Spinal cord (tissue), 10 donors: ENCODE measurements around the gene TBRG1. TPM values are rescaled to one million over a fixed set of nuclear protein-coding genes. Genes with fewer than 3 reads are reported as not detected.
A peak's percentile ranks its signal among the peaks of the same experiment; 100 is the strongest.

ENCODE experiments used
- DNase-seq, 6 donors: peaks; one replicate each; pipeline versions ENCODE4 v3.0.0 to v3.0.0-alpha.2; 2013 to 2015; ENCODE audit warnings: low spot score in 6 of 6, low read depth in 4 of 6
- H3K27ac ChIP-seq: one replicate; pipeline ENCODE4 v1.5.1; 2013; ENCODE audit warnings: low read depth, low read length, control low read depth
- H3K27me3 ChIP-seq: one replicate; pipeline ENCODE4 v1.6.1; 2013; ENCODE audit warnings: low read length; ENCODE audit not compliant: control insufficient read depth, insufficient read depth
- H3K36me3 ChIP-seq: one replicate; pipeline ENCODE4 v1.6.1; 2013; ENCODE audit warnings: low read length; ENCODE audit not compliant: control insufficient read depth, insufficient read depth
- H3K4me1 ChIP-seq: one replicate; pipeline ENCODE4 v1.6.1; 2013; ENCODE audit warnings: low read length; ENCODE audit not compliant: control insufficient read depth, insufficient read depth
- H3K4me3 ChIP-seq: one replicate; pipeline ENCODE4 v1.5.1; 2013; ENCODE audit warnings: low read depth, low read length, control low read depth
- H3K9me3 ChIP-seq: one replicate; pipeline ENCODE4 v1.6.1; 2013; ENCODE audit warnings: low read length; ENCODE audit not compliant: control insufficient read depth, insufficient read depth
- WGBS: methylation state at CpG from one replicate; pipeline ENCODE4 v1.1.5; 2013; ENCODE audit warnings: missing lambda C conversion rate; ENCODE audit not compliant: insufficient coverage; 5-methylcytosine and 5-hydroxymethylcytosine counted together
- polyA plus RNA-seq, 2 donors: library from polyadenylated mRNA; unstranded; fragments of 120-200 nt; gene quantifications; one replicate each; pipeline ENCODE4 v1.2.1, GENCODE V29; 2013; ENCODE audit not compliant: insufficient read length in 2 of 2
- total RNA-seq, 2 donors: library from RNA; depleted of rRNA in 1 of 2; stranded (reverse); fragments of 120-200 nt in 1 of 2; fragments of >200 nt in 1 of 2; gene quantifications; one replicate each; pipeline versions ENCODE4 v1.2.3 to v1.2.4, GENCODE V29; 2013 to 2014
- donor health status: healthy.

TBRG1 gene
- total and polyA plus RNA-seq, 4 donors = 26.5 to 52.0 (median 43.5) TPM

- H3K36me3 ChIP-seq = no peaks in the 10 kb centered on the region
- no peaks in the 10 kb centered on the region for H3K4me1 ChIP-seq
- no peak within 1 kb of the TSS for H3K4me3 ChIP-seq
- DNase-seq = no peak
- H3K27me3 ChIP-seq = no peaks in the 10 kb centered on the region
- WGBS = 61% methylated on average over 5 of the region's 5 CpGs
- H3K9me3 ChIP-seq = no peaks in the 10 kb centered on the region
- no peak within 1 kb of the TSS for H3K27ac ChIP-seq
Measured at GRCh38 chr11:124611064-124611463, 11.6 kb upstream of the TBRG1 start, which contains the start of gene PANX3. Gene PANX3, plus strand, starts transcription at chr11:124611428. Its CDS starts 129 bp downstream, at chr11:124611557.

GRCh38 chr11:124612045-124612444 lies 10.6 kb upstream of the TBRG1 start:
- H3K27ac ChIP-seq = no peak overlapping the region
- no peaks in the 10 kb centered on the region for H3K4me1 ChIP-seq
- H3K27me3 ChIP-seq = no peaks in the 10 kb centered on the region
- no peaks in the 10 kb centered on the region for H3K9me3 ChIP-seq
- no peak for DNase-seq
- no peak overlapping the region for H3K4me3 ChIP-seq
- no peaks in the 10 kb centered on the region for H3K36me3 ChIP-seq
- 67% methylated on average over 1 of the region's 3 CpGs for WGBS

GRCh38 chr11:124612567-124613246 lies 10.0 kb upstream of the TBRG1 start:
- DNase-seq = no peak
- Histone ChIP-seq H3K4me3 (no peak overlapping the region), H3K27me3 (peaks cover 3% of the 10 kb centered on the region), H3K9me3 (no peaks in the 10 kb centered on the region), H3K36me3 (no peaks in the 10 kb centered on the region), H3K27ac (no peak overlapping the region), H3K4me1 (no peaks in the 10 kb centered on the region)
- 67% methylated on average over 9 of the region's 10 CpGs for WGBS

- H3K27ac ChIP-seq = no peak overlapping the region
- DNase-seq = no peak
- H3K4me1 ChIP-seq = no peaks in the 10 kb centered on the region
- no peaks in the 10 kb centered on the region for H3K9me3 ChIP-seq
- H3K36me3 ChIP-seq = no peaks in the 10 kb centered on the region
- H3K4me3 ChIP-seq = no peak overlapping the region
- WGBS = 92% methylated on average over 3 of the region's 5 CpGs
- peaks cover 3% of the 10 kb centered on the region for H3K27me3 ChIP-seq
Measured at GRCh38 chr11:124618863-124619262, 3.8 kb upstream of the TBRG1 start.

- WGBS = no CpG with 5 or more reads among the region's 4 CpGs
- Histone ChIP-seq H3K27me3 (no peaks in the 10 kb centered on the region), H3K9me3 (no peaks in the 10 kb centered on the region), H3K27ac (no peak overlapping the region), H3K36me3 (peaks cover 6% of the 10 kb centered on the region), H3K4me1 (no peaks in the 10 kb centered on the region), H3K4me3 (peak overlapping the region; percentile 92)
- DNase-seq = no peak
Measured at GRCh38 chr11:124623861-124624525, 1.3 kb downstream of the TBRG1 start.

- DNase-seq = no peak
- WGBS = 100% methylated on average over 1 of the region's 3 CpGs
- no peaks in the 10 kb centered on the region for H3K27me3 ChIP-seq
- peaks cover 9% of the 10 kb centered on the region for H3K36me3 ChIP-seq
- no peak overlapping the region for H3K4me3 ChIP-seq
- no peaks in the 10 kb centered on the region for H3K4me1 ChIP-seq
- no peaks in the 10 kb centered on the region for H3K9me3 ChIP-seq
- H3K27ac ChIP-seq = no peak overlapping the region
Measured at GRCh38 chr11:124625504-124626168, 3.0 kb downstream of the TBRG1 start.

- Histone ChIP-seq H3K9me3 (no peaks in the 10 kb centered on the region), H3K27ac (no peak overlapping the region), H3K36me3 (peaks cover 22% of the 10 kb centered on the region), H3K27me3 (no peaks in the 10 kb centered on the region), H3K4me1 (no peaks in the 10 kb centered on the region), H3K4me3 (no peak overlapping the region)
- 100% methylated on average over 1 of the region's 5 CpGs for WGBS
- no peak for DNase-seq
Measured at GRCh38 chr11:124627546-124627945, 4.9 kb downstream of the TBRG1 start.

- Histone ChIP-seq H3K36me3 (peaks cover 28% of the 10 kb centered on the region), H3K4me1 (no peaks in the 10 kb centered on the region), H3K27me3 (no peaks in the 10 kb centered on the region), H3K27ac (no peak overlapping the region), H3K4me3 (no peak overlapping the region), H3K9me3 (no peaks in the 10 kb centered on the region)
- WGBS = 91% methylated on average over 1 of the region's 4 CpGs
- DNase-seq = no peak
Measured at GRCh38 chr11:124629961-124630360, 7.3 kb downstream of the TBRG1 start.

- Histone ChIP-seq H3K4me1 (no peaks in the 10 kb centered on the region), H3K4me3 (no peak overlapping the region), H3K9me3 (no peaks in the 10 kb centered on the region), H3K27ac (no peak overlapping the region), H3K36me3 (peaks cover 35% of the 10 kb centered on the region), H3K27me3 (no peaks in the 10 kb centered on the region)
- DNase-seq = no peak
- WGBS = no CpG with 5 or more reads among the region's 1 CpG
Measured at GRCh38 chr11:124633355-124633754, 10.7 kb downstream of the TBRG1 start.
